Measurements from ENCODE around the gene SERPINA4.

SERPINA4 gene

DNA sequence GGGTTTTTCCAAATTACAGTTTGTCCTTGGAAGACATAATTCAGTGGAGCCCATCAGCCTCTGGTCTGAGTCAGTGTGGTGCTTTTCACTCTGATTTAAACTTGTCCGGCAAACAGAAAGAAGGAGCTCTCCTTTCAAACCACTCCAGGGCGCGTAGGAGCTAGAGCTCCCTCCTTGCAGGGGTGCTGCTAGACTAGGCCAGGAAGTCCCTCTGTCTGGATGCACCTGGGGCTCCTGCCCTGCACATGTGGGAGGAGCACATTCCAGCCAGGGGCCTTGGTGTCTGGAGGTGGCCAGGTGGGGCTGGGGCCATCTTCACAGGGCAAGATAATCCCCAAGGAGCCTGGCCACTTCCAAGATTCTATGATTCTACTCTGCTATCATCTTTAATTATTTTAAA is 54.0 kb downstream of the SERPINA4 start:
- Histone ChIP-seq H3K4me1 (ENCODE audit: control extremely low read depth in 1 of 4, control insufficient read depth in 4 of 4, insufficient read depth in 4 of 4, low read length in 3 of 4) (no peaks in the 10 kb centered on the region), H3K27ac (ENCODE audit: insufficient read depth in 1 of 2, low read depth in 1 of 2, low read length in 2 of 2, poor library complexity in 1 of 2, severe bottlenecking in 2 of 2) (no peak overlapping the region), H3K27me3 (replicated peaks in 2 of 5; ENCODE audit: control insufficient read depth in 4 of 5, insufficient read depth in 5 of 5, low read length in 4 of 5) (peaks cover 0 to 6% (median 0%) of the 10 kb centered on the region in 5 experiments), H3K4me3 (ENCODE audit: control insufficient read depth in 1 of 7, extremely low read depth in 1 of 7, insufficient read depth in 4 of 7, low read depth in 2 of 7, low read length in 6 of 7) (no peak overlapping the region), H3K36me3 (ENCODE audit: control insufficient read depth in 4 of 4, insufficient read depth in 4 of 4, low read length in 3 of 4) (no peaks in the 10 kb centered on the region), H3K9me3 (ENCODE audit: control extremely low read depth in 1 of 5, control insufficient read depth in 4 of 5, insufficient read depth in 2 of 5, low read depth in 1 of 5, low read length in 4 of 5) (peaks cover 2 to 40% (median 18%) of the 10 kb centered on the region in 5 experiments)
- WGBS (ENCODE audit: insufficient coverage) = 61% methylated on average over 3 of the region's 3 CpGs
- ChIA-PET CTCF (no interaction called here), POLR2A (no interaction called here)
- DNase-seq = no peak

GRCh38 chr14:94615823-94616570 is 54.8 kb downstream of the SERPINA4 start:
- no peaks in the 10 kb centered on the region for H3K36me3 ChIP-seq (ENCODE audit: control insufficient read depth in 4 of 4, insufficient read depth in 4 of 4, low read length in 3 of 4)
- H3K27ac ChIP-seq (ENCODE audit: insufficient read depth in 1 of 2, low read depth in 1 of 2, low read length in 2 of 2, poor library complexity in 1 of 2, severe bottlenecking in 2 of 2) = no peak overlapping the region
- 88% methylated on average over 6 of the region's 8 CpGs for WGBS (ENCODE audit: insufficient coverage)
- peaks cover 0 to 6% (median 0%) of the 10 kb centered on the region in 5 experiments for H3K27me3 ChIP-seq (replicated peaks in 2 of 5; ENCODE audit: control insufficient read depth in 4 of 5, insufficient read depth in 5 of 5, low read length in 4 of 5)
- H3K4me1 ChIP-seq (ENCODE audit: control extremely low read depth in 1 of 4, control insufficient read depth in 4 of 4, insufficient read depth in 4 of 4, low read length in 3 of 4) = no peaks in the 10 kb centered on the region
- peaks cover 2 to 43% (median 18%) of the 10 kb centered on the region in 5 experiments for H3K9me3 ChIP-seq (ENCODE audit: control extremely low read depth in 1 of 5, control insufficient read depth in 4 of 5, insufficient read depth in 2 of 5, low read depth in 1 of 5, low read length in 4 of 5)
- ChIA-PET CTCF (no interaction called here), POLR2A (no interaction called here)
- H3K4me3 ChIP-seq (ENCODE audit: control insufficient read depth in 1 of 7, extremely low read depth in 1 of 7, insufficient read depth in 4 of 7, low read depth in 2 of 7, low read length in 6 of 7) = no peak overlapping the region
- DNase-seq = no peak

DNA sequence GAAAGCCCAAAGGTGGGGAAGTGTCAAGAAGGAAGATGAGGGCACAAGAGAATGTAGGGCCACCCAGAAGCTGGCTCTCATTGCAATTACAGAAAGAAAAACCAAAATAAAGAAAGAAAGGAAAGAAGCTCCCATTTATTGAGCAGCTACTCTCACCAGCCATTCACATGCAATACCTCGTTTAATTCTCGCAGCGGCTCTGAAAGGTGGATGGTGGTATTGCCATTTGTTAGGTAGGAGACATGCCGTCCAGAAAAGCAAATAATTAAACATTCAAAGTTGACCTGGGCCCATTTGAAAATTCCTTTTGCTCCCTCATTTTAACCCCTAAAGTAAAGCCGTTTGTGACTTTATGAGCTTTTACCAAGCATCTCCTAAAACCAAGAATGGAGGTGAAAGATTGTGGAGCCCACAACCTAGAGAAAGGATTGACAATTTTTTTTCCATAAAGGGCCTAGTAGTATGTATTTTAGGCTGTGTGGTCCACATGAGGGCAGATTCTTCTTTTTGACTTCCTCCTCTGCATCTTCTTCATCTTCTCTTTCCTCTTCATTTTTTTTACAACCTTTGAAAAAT is 56.2 kb downstream of the SERPINA4 start:
- POLR2A ChIA-PET = no interaction called here
- H3K4me3 ChIP-seq (ENCODE audit: control insufficient read depth in 1 of 7, extremely low read depth in 1 of 7, insufficient read depth in 4 of 7, low read depth in 2 of 7, low read length in 6 of 7) = no peak overlapping the region
- H3K36me3 ChIP-seq (ENCODE audit: control insufficient read depth in 4 of 4, insufficient read depth in 4 of 4, low read length in 3 of 4) = no peaks in the 10 kb centered on the region
- no peak overlapping the region for H3K27ac ChIP-seq (ENCODE audit: insufficient read depth in 1 of 2, low read depth in 1 of 2, low read length in 2 of 2, poor library complexity in 1 of 2, severe bottlenecking in 2 of 2)
- DNase-seq = no peak
- WGBS (ENCODE audit: insufficient coverage) = 100% methylated on average over 1 of the region's 5 CpGs
- peaks cover 2 to 43% (median 18%) of the 10 kb centered on the region in 5 experiments for H3K9me3 ChIP-seq (ENCODE audit: control extremely low read depth in 1 of 5, control insufficient read depth in 4 of 5, insufficient read depth in 2 of 5, low read depth in 1 of 5, low read length in 4 of 5)
- CTCF ChIA-PET = no interaction called here
- no peaks in the 10 kb centered on the region for H3K4me1 ChIP-seq (ENCODE audit: control extremely low read depth in 1 of 4, control insufficient read depth in 4 of 4, insufficient read depth in 4 of 4, low read length in 3 of 4)
- H3K27me3 ChIP-seq (replicated peaks in 2 of 5; ENCODE audit: control insufficient read depth in 4 of 5, insufficient read depth in 5 of 5, low read length in 4 of 5) = peaks cover 0 to 6% (median 0%) of the 10 kb centered on the region in 5 experiments

- ChIA-PET CTCF (interaction anchor here (1.1 kb wide), 1 partner anchor 14 kb away, joined by 3 read pairs; no protein-coding TSS in a partner anchor), POLR2A (no interaction called here)
- WGBS (ENCODE audit: insufficient coverage) = 100% methylated on average over 1 of the region's 3 CpGs
- Histone ChIP-seq H3K27me3 (replicated peaks in 2 of 5; ENCODE audit: control insufficient read depth in 4 of 5, insufficient read depth in 5 of 5, low read length in 4 of 5) (peaks cover 0 to 10% (median 0%) of the 10 kb centered on the region in 5 experiments), H3K27ac (ENCODE audit: insufficient read depth in 1 of 2, low read depth in 1 of 2, low read length in 2 of 2, poor library complexity in 1 of 2, severe bottlenecking in 2 of 2) (no peak overlapping the region), H3K9me3 (ENCODE audit: control extremely low read depth in 1 of 5, control insufficient read depth in 4 of 5, insufficient read depth in 2 of 5, low read depth in 1 of 5, low read length in 4 of 5) (peaks cover 2 to 43% (median 18%) of the 10 kb centered on the region in 5 experiments), H3K4me3 (ENCODE audit: control insufficient read depth in 1 of 7, extremely low read depth in 1 of 7, insufficient read depth in 4 of 7, low read depth in 2 of 7, low read length in 6 of 7) (no peak overlapping the region), H3K4me1 (ENCODE audit: control extremely low read depth in 1 of 4, control insufficient read depth in 4 of 4, insufficient read depth in 4 of 4, low read length in 3 of 4) (no peaks in the 10 kb centered on the region), H3K36me3 (ENCODE audit: control insufficient read depth in 4 of 4, insufficient read depth in 4 of 4, low read length in 3 of 4) (no peaks in the 10 kb centered on the region)
- peak in 1 of 3 donors; percentile 1 for DNase-seq
Observed at GRCh38 chr14:94617988-94618822, 57.0 kb downstream of the SERPINA4 start.

- DNase-seq = no peak
- CTCF ChIA-PET = interaction anchor here (0.6 to 1.1 kb wide), 2 partner anchors 15 to 641 kb away, joined by 3 read pairs; no protein-coding TSS in a partner anchor
- POLR2A ChIA-PET = no interaction called here
Observed at GRCh38 chr14:94619297-94619696, 58.1 kb downstream of the SERPINA4 start.

More at GRCh38 chr14:94619297-94619696, 58.1 kb downstream of the SERPINA4 start:
- Histone ChIP-seq H3K27me3 (replicated peaks in 2 of 5; ENCODE audit: control insufficient read depth in 4 of 5, insufficient read depth in 5 of 5, low read length in 4 of 5) (peaks cover 0 to 7% (median 0%) of the 10 kb centered on the region in 5 experiments), H3K4me3 (ENCODE audit: control insufficient read depth in 1 of 7, extremely low read depth in 1 of 7, insufficient read depth in 4 of 7, low read depth in 2 of 7, low read length in 6 of 7) (no peak overlapping the region), H3K9me3 (ENCODE audit: control extremely low read depth in 1 of 5, control insufficient read depth in 4 of 5, insufficient read depth in 2 of 5, low read depth in 1 of 5, low read length in 4 of 5) (peaks cover 2 to 46% (median 18%) of the 10 kb centered on the region in 5 experiments), H3K4me1 (ENCODE audit: control extremely low read depth in 1 of 4, control insufficient read depth in 4 of 4, insufficient read depth in 4 of 4, low read length in 3 of 4) (no peaks in the 10 kb centered on the region), H3K36me3 (ENCODE audit: control insufficient read depth in 4 of 4, insufficient read depth in 4 of 4, low read length in 3 of 4) (no peaks in the 10 kb centered on the region), H3K27ac (ENCODE audit: insufficient read depth in 1 of 2, low read depth in 1 of 2, low read length in 2 of 2, poor library complexity in 1 of 2, severe bottlenecking in 2 of 2) (no peak overlapping the region)
- WGBS (ENCODE audit: insufficient coverage) = 83% methylated on average over 1 of the region's 6 CpGs

Data from common myeloid progenitor, CD34-positive (primary cell).